Nephron (organoid): ENCODE data around the gene MRTFA.
"Not testable (repeated sequence)": the region's sequence is repeated elsewhere in the genome, so short reads cannot be mapped to it uniquely, and the experiment has no call there.

Experiments used
- H3K27ac Mint-ChIP-seq, 3 experiments: 2 replicates each; pipeline ENCODE4 v1.8.0; 2020; ENCODE audit warnings: mixed read lengths in 3 of 3, mild to moderate bottlenecking in 2 of 3, moderate library complexity in 1 of 3
- H3K27me3 Mint-ChIP-seq: 2 replicates; pipeline ENCODE4 v1.8.0; 2021; ENCODE audit warnings: low read depth, mild to moderate bottlenecking, moderate library complexity, mixed read lengths
- H3K36me3 Mint-ChIP-seq: 2 replicates; pipeline ENCODE4 v1.8.0; 2020; ENCODE audit warnings: low read depth, mixed read lengths
- H3K4me1 Mint-ChIP-seq: 2 replicates; pipeline ENCODE4 v1.8.0; 2020; ENCODE audit warnings: mixed read lengths
- H3K4me3 Mint-ChIP-seq, 3 experiments: 2 replicates each; pipeline ENCODE4 v1.8.0; 2020; ENCODE audit warnings: mild to moderate bottlenecking in 3 of 3, mixed read lengths in 3 of 3, moderate library complexity in 2 of 3
- H3K9me3 Mint-ChIP-seq: 2 replicates; pipeline ENCODE4 v1.8.0; 2020; ENCODE audit warnings: mixed read lengths
- CTCF ChIP-seq, 3 experiments: fragments of 200-600 bp; sonication (generic); IDR thresholded peaks; one replicate each; pipeline ENCODE4 v1.5.0; 2021; ENCODE audit warnings: antibody characterized with exemption in 3 of 3; ENCODE audit not compliant: unreplicated experiment in 3 of 3

Gene MRTFA

DNA sequence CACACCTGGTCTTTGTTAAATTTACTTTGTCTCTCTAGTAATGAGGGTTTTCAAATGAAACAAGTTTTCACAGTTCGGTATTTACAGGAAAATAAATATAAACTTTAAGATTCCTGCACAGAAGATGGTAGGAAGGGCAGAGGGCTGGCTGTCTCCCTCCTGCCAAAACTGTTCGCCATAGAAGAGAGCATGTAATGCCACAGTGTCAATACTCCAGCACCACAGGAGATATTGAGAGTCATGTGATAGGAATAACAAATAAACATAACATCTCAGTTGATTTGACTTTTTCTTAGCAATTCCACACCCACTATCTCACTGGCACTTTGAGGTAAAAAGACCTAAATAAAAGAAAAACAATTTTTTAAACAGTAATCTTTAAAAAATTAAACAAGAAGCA is 100.9 kb downstream of the MRTFA start:
- Mint-ChIP-seq H3K4me1 (peaks cover 40% of the 10 kb centered on the region), H3K4me3 (no peak overlapping the region), H3K36me3 (peaks cover 26% of the 10 kb centered on the region), H3K27ac (peak overlapping the region; percentile 33 to 94 (median 91)), H3K27me3 (no peaks in the 10 kb centered on the region), H3K9me3 (peaks cover 8% of the 10 kb centered on the region)
- TF ChIP-seq CTCF (IDR thresholded peaks at IDR 0.05; ENCODE audit: unreplicated experiment in 3 of 3): no peak

DNA sequence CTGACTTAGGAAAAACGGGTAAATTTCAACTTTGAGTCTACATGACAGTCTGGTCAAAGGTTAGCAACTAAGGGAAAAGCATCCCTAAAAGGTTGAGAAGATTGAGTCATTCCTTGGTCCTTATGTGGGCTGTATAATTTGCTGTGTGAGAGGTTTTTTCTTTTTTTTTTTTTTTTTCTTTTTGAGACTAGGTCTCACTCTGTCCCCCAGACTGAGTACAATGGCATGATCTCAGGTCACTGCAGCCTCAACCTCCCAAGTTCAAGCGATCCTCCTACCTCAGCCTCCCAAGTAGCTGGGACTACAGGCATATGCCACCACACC is 101.4 kb downstream of the MRTFA start:
- Mint-ChIP-seq H3K4me3 (peak overlapping the region in 2 of 3 experiments; percentile 23 to 67), H3K27me3 (no peaks in the 10 kb centered on the region), H3K4me1 (peaks cover 45% of the 10 kb centered on the region), H3K36me3 (peaks cover 21% of the 10 kb centered on the region), H3K9me3 (peaks cover 8% of the 10 kb centered on the region), H3K27ac (peak overlapping the region; percentile 91 to 94 (median 94))
- no peak for TF ChIP-seq CTCF (IDR thresholded peaks at IDR 0.05; ENCODE audit: unreplicated experiment in 3 of 3)

- H3K27me3 Mint-ChIP-seq: no peaks in the 10 kb centered on the region
- TF ChIP-seq CTCF (IDR thresholded peaks at IDR 0.05; ENCODE audit: unreplicated experiment in 3 of 3): no peak
- H3K4me3 Mint-ChIP-seq: peak overlapping the region; percentile 62 to 73 (median 67)
- H3K27ac Mint-ChIP-seq: peak overlapping the region; percentile 91 to 94 (median 94)
- peaks cover 51% of the 10 kb centered on the region for H3K4me1 Mint-ChIP-seq
- H3K36me3 Mint-ChIP-seq: peaks cover 19% of the 10 kb centered on the region
- H3K9me3 Mint-ChIP-seq: peaks cover 8% of the 10 kb centered on the region
These were observed 101.9 kb downstream of the MRTFA start for GRCh38 chr22:40534379-40535188.

GRCh38 chr22:40533712-40534378 is 102.7 kb downstream of the MRTFA start:
- Mint-ChIP-seq H3K4me1 (peaks cover 54% of the 10 kb centered on the region), H3K36me3 (peaks cover 19% of the 10 kb centered on the region), H3K27me3 (no peaks in the 10 kb centered on the region), H3K4me3 (peak overlapping the region; percentile 62 to 73 (median 67)), H3K27ac (peak overlapping the region; percentile 91 to 94 (median 94)), H3K9me3 (peaks cover 8% of the 10 kb centered on the region)
- no peak for TF ChIP-seq CTCF (IDR thresholded peaks at IDR 0.05; ENCODE audit: unreplicated experiment in 3 of 3)

DNA sequence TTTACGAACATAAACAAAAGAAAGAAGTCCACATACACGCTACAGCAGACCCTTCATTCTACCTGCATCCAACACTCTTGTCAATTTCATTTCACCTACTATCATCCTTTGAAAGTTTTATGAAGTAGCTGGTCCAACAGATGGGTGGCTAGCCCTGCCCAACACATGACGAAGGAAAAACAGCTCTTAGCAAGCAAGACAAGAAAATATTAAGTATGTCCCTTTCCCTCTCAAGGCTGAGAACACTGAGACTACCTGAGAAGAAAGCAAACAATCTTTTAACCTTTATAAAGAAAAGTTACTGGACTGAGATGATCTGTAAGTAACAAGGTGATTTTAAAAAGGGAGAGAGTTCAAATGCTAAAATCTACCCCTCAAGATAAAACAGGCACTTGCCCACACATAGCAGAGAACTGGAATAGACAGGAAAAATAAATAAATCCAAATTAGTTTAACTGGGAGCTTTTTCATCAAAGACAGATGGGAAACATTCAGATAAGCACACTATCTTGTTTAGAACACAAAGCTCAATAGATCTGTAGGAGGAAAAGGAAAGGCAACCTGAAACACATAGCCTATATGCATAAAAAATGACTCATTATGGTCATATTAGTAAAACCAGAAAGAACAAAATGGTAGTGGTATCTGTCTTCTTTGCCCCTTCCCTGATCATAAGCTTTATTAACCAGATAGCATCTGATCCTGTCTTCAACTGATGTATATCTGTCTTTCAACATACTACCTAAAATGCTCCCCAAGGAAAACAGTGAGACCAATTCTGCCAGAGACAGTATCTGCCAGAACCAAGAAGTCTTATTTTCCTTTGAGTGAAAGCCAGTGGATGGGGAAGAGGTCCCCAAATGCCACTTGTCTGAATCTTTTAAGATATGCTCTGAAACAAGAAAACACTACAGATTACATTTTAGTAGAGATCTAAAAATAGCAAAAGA is 104.3 kb downstream of the MRTFA start:
- Mint-ChIP-seq H3K27ac (peak overlapping the region; percentile 65 to 91 (median 66)), H3K27me3 (no peaks in the 10 kb centered on the region), H3K4me1 (peaks cover 62% of the 10 kb centered on the region), H3K36me3 (peaks cover 14% of the 10 kb centered on the region), H3K9me3 (peaks cover 8% of the 10 kb centered on the region), H3K4me3 (peak overlapping the region; percentile 18 to 73 (median 56))
- TF ChIP-seq CTCF (IDR thresholded peaks at IDR 0.05; ENCODE audit: unreplicated experiment in 3 of 3): no peak

- not testable (repeated sequence) for H3K9me3 Mint-ChIP-seq, H3K27me3 Mint-ChIP-seq
- peaks cover 62% of the 10 kb centered on the region for H3K4me1 Mint-ChIP-seq
- peak overlapping the region; percentile 60 to 66 (median 64) for H3K27ac Mint-ChIP-seq
- H3K4me3 Mint-ChIP-seq: peak overlapping the region in 2 of 3 experiments; percentile 6 to 23
- H3K36me3 Mint-ChIP-seq: peaks cover 12% of the 10 kb centered on the region
These were observed 106.1 kb downstream of the MRTFA start for GRCh38 chr22:40530391-40530790.
